Astrocyte of the spinal cord (primary cell): ENCODE results near the gene EAPP.
"Not testable (repeated sequence)": the region's sequence is repeated elsewhere in the genome, so short reads cannot be mapped to it uniquely, and the experiment has no call there.

Source experiments
- DNase-seq: peaks from one replicate; pipeline ENCODE4 v3.0.0; 2011; ENCODE audit warnings: low read depth, low spot score
- H3K4me3 ChIP-seq: 2 replicates; pipeline ENCODE4 v1.5.1; 2011; ENCODE audit warnings: low read depth, mild to moderate bottlenecking, low read length, moderate library complexity
- CTCF ChIP-seq: IDR thresholded peaks from 2 replicates; pipeline ENCODE4 v1.5.1; 2012; ENCODE audit warnings: low read depth, mild to moderate bottlenecking, low read length, inconsistent platforms
- in situ Hi-C: cut with HindIII; loops from 2 replicates; pipeline ENCODE4 v1.10.0; 2017; ENCODE audit warnings: low sequenced_read_pairs

The EAPP gene

DNA sequence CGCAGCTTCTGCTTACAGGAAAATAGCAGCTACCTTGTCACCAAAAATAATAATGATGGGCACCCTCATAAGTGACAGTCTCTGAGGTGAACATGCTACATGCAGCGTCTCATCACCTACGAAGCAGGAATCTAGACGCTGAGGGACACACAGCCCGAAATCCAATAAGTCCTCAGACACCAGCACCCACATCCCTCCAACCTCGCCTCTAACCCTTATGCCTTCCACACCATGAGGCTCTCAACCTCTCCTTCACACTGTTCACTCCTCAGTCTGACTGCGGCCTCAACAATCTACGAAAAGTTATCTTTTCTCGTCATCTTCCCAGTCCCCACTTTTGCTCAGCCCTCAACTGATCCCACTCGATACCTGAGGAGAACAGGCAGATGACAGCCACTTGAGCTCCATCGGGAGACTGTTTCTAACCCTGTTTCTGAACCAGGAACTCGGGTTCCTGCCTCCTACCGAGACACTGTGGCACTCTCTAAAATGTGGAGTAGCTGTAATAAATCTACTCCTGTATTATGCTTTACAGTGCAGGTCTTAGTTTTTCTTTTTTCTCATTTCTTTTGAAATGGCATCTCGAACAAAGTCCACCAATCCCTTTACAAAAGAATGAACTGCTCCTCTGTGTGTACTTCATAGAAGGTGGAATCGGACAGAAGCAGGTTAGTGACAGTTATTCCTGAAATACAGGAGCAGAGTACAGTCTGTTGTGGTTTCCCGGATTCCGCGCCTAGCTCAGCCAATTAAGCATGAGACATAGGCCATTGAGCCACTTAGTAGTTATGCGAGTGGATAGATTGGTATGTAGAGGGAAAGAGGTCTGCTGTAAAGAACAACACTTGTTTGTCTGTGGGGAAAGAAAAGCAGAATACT is 919 bp upstream of the EAPP start:
- peak overlapping the region; percentile 99 for H3K4me3 ChIP-seq
- DNase-seq, in situ Hi-C loops: not testable (repeated sequence)

- TF ChIP-seq CTCF: no peak
- DNase-seq: peak; percentile 26
- peak overlapping the region; percentile 99 for H3K4me3 ChIP-seq
- in situ Hi-C loops: no loop called here
These were observed 562 bp downstream of the EAPP start for GRCh38 chr14:34538871-34539406.

GRCh38 chr14:34538096-34538495 is 1.4 kb downstream of the EAPP start:
- peak overlapping the region; percentile 99 for H3K4me3 ChIP-seq
- DNase-seq, in situ Hi-C loops: not testable (repeated sequence)

DNA sequence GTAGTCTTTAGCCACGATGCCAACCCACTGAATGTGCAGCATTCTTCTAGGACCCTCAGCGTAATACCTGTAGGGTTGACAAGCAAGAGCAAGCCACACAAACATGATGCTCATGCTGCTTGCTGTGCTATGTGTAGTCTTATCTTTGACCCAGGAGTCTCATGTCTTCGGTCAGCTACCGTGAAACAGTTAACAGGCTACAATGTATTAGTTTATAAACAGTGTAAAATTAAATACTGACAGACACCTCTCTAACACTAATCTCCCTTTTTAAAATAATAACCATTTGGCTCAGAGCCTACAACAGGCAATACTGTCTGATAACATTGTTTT is 1.9 kb downstream of the EAPP start:
- in situ Hi-C loops: no loop called here
- no peak for DNase-seq
- TF ChIP-seq CTCF: no peak
- H3K4me3 ChIP-seq: no peak overlapping the region

- in situ Hi-C loops: no loop called here
- peak; percentile 62 for DNase-seq
- H3K4me3 ChIP-seq: no peak overlapping the region
- no peak for TF ChIP-seq CTCF
These were observed 2.4 kb downstream of the EAPP start for GRCh38 chr14:34536951-34537676.

GRCh38 chr14:34527591-34527990 is 11.9 kb downstream of the EAPP start:
- no peak for DNase-seq
- TF ChIP-seq CTCF: no peak
- in situ Hi-C loops: no loop called here
- H3K4me3 ChIP-seq: no peak overlapping the region

DNA sequence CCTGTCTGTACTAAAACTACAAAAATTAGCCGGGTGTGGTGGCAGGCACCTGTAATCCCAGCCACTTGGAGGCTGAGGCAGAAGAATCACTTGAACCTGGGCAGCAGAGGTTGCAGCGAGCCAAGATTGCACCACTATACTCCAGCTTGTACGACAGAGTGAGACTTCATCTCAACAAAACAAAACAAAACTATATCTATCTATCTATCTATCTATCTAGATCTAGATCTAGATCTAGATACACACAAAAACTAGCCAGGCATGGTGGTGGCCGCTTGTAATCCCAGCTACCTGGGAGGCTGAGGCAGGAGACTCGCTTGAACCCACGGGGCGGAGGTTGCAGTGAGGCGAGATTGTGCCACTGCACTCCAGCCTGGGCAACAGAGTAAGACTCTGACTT is 15.3 kb downstream of the EAPP start:
- H3K4me3 ChIP-seq, DNase-seq, in situ Hi-C loops: not testable (repeated sequence)

GRCh38 chr14:34522496-34522895 is 17.0 kb downstream of the EAPP start:
- no peak for DNase-seq
- in situ Hi-C loops: no loop called here
- TF ChIP-seq CTCF: no peak
- no peak overlapping the region for H3K4me3 ChIP-seq

GRCh38 chr14:34521071-34521470 is 18.4 kb downstream of the EAPP start:
- in situ Hi-C loops, DNase-seq, H3K4me3 ChIP-seq: not testable (repeated sequence)

GRCh38 chr14:34520304-34520970 is 19.1 kb downstream of the EAPP start:
- DNase-seq, in situ Hi-C loops, H3K4me3 ChIP-seq: not testable (repeated sequence)
